Epithelial cell of esophagus (primary cell): ENCODE results near the gene TMEM54.

Experiments used
- DNase-seq: peaks from one replicate; pipeline ENCODE4 v3.0.0; 2010; ENCODE audit warnings: low read depth
- H3K4me3 ChIP-seq: 2 replicates; pipeline ENCODE4 v1.5.1; 2011; ENCODE audit warnings: mild to moderate bottlenecking, low read length, control low read depth
- CTCF ChIP-seq: IDR thresholded peaks from 2 replicates; pipeline ENCODE4 v1.5.1; 2011; ENCODE audit warnings: low read depth, mild to moderate bottlenecking, low read length, control low read depth, inconsistent platforms; ENCODE audit not compliant: insufficient read depth; ENCODE audit errors: missing control alignments

Gene TMEM54

GRCh38 chr1:32863218-32863880, 37.8 kb downstream of the TMEM54 start:
- TF ChIP-seq CTCF: no peak
- H3K4me3 ChIP-seq: no peak overlapping the region
- DNase-seq: no peak

GRCh38 chr1:32861904-32862695, 39.1 kb downstream of the TMEM54 start:
- H3K4me3 ChIP-seq: no peak overlapping the region
- no peak for DNase-seq
- TF ChIP-seq CTCF: no peak

- DNase-seq: no peak
- no peak for TF ChIP-seq CTCF
- no peak overlapping the region for H3K4me3 ChIP-seq
Observed at GRCh38 chr1:32860566-32860965, 40.6 kb downstream of the TMEM54 start.

- no peak overlapping the region for H3K4me3 ChIP-seq
- TF ChIP-seq CTCF: no peak
- no peak for DNase-seq
Observed at GRCh38 chr1:32859915-32860314, 41.3 kb downstream of the TMEM54 start.

GRCh38 chr1:32858791-32859190, 42.4 kb downstream of the TMEM54 start:
- no peak for TF ChIP-seq CTCF
- no peak for DNase-seq
- no peak overlapping the region for H3K4me3 ChIP-seq

GRCh38 chr1:32858136-32858535, 43.1 kb downstream of the TMEM54 start:
- no peak for DNase-seq
- TF ChIP-seq CTCF: no peak
- H3K4me3 ChIP-seq: no peak overlapping the region
